ENCODE measurements around the gene CRB3.

DNA sequence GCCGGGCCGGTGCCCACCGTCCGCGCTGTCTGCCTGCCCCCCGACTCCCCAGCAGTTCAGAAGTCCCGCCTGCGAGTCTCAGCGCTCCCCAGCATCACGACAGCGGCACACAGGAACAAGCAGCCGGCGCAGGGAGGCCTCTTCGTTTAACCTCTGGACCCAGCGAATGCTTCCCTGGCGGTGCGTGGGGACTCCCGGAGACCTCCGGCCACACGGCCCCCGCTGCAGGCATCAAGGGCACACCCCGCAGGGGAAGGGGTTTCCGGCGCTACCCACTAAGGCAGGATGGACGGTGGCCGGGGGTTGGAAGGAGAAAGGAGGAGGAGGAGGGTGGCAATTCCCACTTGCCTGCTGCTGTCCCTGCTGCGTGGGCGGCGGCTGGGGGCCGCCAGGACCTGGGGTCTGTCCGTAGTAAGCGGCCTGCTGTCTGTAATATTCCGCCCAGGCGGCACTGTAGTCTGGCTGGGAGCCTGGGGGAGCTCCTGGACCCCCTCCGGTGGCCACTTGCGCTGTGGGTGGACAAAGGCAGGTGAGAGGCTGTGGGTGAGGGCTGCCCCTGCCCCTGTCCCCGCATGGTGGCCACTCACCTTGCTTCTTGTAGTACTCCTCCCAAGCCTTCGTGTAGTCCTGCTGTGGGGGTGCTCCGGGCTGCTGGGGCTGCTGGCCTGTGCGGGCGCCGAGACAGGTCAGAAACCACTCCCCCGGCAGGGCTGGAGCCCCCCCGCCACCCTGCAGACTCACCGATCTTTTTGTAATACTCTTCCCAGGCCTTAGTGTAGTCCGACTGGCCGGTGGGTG lies 49.1 kb upstream of the CRB3 start:
- TF ChIP-seq EP300 (IDR thresholded peaks at IDR 0.05) = no peak
- TF ChIP-seq, protein P1, sequence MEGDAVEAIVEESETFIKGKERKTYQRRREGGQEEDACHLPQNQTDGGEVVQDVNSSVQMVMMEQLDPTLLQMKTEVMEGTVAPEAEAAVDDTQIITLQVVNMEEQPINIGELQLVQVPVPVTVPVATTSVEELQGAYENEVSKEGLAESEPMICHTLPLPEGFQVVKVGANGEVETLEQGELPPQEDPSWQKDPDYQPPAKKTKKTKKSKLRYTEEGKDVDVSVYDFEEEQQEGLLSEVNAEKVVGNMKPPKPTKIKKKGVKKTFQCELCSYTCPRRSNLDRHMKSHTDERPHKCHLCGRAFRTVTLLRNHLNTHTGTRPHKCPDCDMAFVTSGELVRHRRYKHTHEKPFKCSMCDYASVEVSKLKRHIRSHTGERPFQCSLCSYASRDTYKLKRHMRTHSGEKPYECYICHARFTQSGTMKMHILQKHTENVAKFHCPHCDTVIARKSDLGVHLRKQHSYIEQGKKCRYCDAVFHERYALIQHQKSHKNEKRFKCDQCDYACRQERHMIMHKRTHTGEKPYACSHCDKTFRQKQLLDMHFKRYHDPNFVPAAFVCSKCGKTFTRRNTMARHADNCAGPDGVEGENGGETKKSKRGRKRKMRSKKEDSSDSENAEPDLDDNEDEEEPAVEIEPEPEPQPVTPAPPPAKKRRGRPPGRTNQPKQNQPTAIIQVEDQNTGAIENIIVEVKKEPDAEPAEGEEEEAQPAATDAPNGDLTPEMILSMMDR (IDR thresholded peaks at IDR 0.05) = no peak

Data from esophagus muscularis mucosa (tissue), 3 donors.